Smooth muscle cell of the brain vasculature (primary cell): ENCODE data around the gene DOHH.
A peak's percentile ranks its signal among the peaks of the same experiment; 100 is the strongest.
"Not testable (repeated sequence)": the region's sequence is repeated elsewhere in the genome, so short reads cannot be mapped to it uniquely, and the experiment has no call there.

Source experiments
- DNase-seq: peaks from one replicate; pipeline ENCODE4 v3.0.0-alpha.2; 2012; ENCODE audit warnings: low read depth, low spot score

The DOHH gene

GRCh38 chr19:3459089-3459881, 41.2 kb downstream of the DOHH start:
- peak; percentile 78 for DNase-seq

DNA sequence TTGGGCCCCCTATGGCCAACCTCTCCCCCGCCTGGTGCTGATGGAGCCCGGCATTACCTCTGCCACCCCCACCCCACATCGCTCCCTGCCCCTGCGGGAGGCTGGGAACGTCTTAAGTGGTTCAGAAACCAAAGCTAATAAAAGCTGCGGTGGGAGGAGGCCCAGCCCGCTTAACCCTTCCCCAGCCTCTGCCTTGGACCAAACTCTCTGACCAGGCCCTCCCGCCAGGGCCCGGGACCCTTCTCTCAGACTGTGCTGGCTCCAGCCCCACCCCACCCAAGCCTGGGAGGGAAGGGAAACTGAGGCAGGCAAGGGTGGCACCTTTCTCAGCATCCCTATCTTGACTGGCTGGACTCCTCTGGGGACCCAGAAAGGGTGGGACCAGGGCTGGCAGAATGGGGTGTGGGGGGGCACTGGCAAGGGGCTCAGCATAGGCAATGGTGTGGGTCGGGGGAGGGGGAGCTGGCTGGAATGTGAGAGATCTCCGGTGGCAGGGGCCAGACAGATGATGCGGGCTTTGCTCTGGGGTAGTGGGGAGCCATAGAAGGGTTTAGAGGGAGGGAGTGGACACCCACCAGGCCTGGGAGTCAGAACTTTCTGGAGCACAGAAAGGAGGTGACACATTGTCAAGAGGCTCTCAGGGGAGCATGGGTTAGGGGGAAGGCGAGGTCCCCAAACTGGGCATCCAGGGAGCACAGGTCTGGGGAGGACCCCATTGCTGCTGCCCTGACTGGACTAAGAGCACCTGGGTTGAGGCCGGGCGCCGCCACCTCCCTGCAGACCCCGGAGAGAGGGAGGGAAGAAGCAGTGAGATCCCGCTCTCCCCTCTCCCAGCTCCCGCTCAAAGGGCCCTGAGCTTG, 42.0 kb downstream of the DOHH start:
- no peak for DNase-seq

- no peak for DNase-seq
Measured at GRCh38 chr19:3457528-3458228, 42.8 kb downstream of the DOHH start.

GRCh38 chr19:3456925-3457527, 43.4 kb downstream of the DOHH start:
- no peak for DNase-seq

DNA sequence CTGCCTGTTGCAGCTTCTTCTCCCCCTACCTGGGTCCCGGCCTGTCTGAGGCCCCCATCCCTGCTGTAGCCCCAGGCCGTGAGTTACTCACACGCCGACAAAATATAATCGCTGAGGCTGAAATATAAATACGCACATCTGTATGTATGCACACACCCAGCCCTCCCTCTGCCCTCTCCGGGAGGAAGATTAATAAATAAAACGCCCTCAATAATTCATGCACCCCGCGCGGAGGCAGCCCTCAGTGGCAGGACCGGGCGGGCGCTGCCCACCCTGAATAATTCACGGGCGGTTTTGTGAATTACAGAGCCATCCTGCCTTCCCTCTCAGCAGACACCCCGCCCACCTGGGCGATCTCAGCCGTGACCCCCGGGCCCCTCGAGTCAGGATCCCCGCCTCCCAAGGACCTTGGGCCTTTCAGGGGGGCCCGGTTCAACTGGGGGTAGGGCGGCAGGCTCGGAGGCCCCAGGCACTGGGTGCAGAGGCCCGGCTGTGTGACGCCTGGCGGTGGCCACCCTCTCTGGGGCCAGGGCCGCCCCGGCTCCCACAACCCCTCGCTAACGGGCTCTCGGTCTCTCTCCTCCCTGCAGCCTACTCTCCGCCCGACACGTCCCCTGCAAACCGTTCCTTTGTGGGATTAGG, 44.4 kb downstream of the DOHH start:
- no peak for DNase-seq

GRCh38 chr19:3455393-3455955, 45.0 kb downstream of the DOHH start:
- DNase-seq, result no peak

DNA sequence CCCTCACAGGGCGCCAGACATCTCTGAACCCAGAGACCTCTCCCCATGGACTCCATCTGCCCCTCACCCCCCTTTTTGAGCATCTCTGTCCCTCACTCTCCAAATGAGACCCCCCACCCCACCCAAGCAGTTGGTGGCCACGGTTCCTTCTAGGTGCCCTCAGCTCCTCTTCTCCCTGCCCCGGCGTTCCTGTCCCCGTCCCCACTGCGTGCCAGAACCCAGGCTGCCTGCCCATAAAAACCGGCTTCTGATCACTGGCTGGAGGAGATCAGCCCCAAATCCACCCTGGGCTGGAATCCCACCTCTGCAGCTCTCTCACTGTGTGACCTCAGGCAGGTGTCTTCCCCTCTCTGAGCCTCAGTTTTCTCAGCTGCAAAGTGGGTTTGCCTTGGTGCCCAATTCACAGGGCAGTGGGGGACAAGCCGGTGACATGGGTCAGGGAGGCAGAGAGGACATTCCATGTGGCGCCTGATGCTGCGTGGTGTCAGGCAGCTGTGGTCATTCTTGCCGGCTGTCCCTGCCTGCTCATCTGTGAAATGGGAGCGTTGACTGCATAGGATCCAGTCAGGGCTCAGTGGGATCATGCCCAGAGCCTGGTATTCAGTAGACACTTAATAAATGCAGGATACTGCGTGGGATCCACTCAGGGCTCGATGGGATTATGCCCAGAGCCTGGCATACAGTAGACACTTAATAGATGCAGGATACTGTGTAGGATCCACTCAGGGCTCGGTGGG, 45.6 kb downstream of the DOHH start:
- no peak for DNase-seq

DNA sequence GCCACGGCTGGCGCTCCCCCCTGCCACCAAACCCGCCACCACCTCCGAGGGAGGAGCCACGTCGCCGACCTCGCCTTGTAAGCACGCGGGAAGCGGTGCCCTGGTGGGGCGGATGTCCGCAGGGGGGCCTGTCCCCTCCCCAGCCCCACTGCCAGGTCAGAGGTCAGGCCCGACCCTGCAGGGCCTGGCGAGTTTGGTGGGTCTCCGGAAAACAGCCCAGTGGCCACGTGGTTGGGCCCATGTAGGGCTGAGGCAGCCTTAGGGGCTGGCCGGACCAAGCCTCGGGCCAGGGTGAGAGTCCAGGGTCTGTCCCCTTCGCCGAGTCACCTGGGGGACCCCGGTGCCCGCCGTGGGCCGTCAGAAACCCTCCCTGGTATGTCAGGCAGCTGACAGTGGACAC, 46.6 kb downstream of the DOHH start:
- DNase-seq, result no peak

- not testable (repeated sequence) for DNase-seq
Measured at GRCh38 chr19:3452942-3453214, 47.6 kb downstream of the DOHH start.

DNA sequence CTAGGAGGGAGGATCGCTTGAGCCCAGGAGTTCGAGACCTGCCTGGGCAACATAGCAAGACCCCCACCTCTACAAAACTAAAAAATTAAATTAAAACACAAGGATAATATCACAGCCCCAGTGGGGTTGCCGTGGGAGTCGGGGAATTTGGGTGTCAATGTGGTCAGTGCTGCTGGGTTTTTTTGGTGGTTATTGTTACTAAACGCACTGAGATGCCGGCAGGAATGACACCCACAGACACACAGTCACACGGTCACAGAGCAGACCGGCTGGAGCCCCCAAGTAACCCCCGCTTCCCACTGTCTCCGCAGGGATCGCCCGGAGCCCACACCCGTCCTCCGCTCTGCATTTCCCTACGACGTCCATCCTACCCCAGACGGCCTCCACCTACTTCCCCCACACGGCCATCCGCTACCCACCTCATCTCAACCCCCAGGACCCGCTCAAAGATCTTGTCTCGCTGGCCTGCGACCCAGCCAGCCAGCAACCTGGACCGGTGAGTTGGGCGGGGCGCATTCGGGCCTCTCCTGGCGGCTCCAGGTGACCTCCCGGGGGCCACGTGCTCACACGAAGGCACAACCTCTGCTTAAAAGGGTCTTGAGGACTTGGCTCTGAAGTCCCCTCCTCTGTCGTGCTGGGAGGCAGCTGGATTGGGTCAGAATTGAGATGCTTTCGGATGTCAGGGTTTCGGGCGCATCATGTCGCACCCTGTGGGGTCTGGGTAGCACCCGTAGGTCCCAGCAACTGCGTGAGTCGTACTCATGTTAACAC, 48.1 kb downstream of the DOHH start:
- DNase-seq, result no peak

DNA sequence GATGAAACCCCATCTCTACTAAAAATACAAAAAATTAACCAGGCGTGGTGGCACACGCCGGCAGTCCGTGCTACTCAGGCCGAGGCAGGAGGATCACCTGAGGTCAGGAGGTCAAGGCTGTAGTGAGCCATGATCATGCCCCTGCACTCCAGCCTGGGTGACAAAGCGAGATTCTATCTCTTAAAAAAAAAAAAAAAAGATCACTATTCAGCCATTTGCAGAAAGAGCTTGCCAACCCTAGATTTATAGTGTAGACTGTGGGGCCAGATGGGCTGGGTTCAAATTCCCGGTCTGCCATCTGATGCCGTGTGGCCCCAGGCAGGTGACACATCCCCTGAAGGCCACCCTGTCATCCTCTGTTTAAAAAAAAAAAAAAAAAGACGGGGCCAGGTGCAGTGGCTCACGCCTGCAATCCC, 49.0 kb downstream of the DOHH start:
- no peak for DNase-seq

- DNase-seq, result peak; percentile 86
Measured at GRCh38 chr19:3450796-3451411, 49.6 kb downstream of the DOHH start.

DNA sequence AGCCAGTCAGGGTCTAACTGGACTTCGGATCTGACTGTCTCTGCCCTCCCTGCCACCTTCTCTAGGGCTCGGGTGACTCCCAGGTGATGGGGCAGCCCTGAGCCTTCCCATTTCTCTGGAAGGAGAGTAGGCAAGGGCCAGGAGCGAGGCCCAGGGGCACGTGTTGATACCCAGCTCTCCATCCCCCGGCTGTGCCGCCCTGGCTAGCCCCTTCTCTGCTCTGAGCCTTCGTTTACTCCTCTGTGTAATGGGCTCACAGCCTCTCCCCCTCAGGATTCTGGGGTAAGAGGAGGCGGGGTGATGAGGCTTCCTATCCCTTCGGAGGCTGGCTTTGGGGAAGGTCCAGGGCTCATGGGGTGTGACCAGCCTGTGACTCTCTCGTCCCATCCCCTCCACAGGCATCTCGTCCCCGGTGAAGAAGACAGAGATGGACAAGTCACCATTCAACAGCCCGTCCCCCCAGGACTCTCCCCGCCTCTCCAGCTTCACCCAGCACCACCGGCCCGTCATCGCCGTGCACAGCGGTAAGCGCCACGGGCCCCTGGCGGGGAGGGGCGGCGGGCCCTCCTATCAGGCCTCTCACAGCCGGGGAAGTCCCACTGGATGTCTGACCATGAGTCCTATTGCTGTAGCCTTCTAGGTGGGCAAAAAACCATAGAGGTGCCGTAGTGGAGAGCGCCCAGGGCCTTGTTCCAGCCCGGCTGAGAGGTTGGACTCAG, 51.7 kb downstream of the DOHH start:
- DNase-seq, result no peak

DNA sequence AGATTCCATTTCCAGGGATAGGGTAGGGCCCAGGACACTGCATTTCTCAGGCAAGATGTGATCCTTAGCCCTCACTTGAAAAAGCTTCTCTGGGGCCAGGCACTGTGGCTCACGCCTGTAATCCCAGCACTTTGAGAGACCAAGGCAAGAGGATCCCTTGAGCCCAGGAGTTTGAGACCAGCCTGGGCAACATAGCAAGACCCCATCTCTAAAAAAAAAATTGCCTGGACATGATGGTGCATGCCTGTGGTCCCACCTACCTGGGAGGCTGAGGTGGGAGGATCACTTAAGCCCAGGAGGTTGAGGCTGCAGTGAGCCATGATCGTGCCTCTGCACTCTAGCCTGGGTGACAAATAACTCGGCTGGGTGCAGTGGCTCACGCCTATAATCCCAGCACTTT, 53.8 kb downstream of the DOHH start:
- DNase-seq, result not testable (repeated sequence)

DNA sequence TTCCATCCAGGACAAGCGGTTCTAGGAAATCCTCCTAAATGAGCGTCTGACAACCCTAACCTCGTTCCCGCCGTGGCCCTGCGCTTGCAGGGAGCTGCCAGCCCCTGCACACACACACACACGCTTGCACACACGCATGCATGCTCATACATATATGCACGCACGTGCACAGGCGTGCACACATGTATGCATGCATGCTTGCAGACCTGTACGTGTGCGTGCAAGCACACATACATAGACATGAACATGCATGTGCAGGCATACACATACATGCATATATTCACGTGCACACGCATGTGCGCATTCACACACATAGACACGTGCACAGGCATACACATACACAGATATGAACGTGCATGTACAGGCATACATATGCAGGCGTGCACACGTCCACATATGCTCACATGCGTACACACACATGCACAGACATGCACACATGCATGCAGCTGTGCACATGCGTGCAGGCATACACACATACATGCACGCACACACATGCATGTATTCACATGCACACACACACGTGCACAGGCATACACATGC, 55.7 kb downstream of the DOHH start:
- no peak for DNase-seq

GRCh38 chr19:3443840-3444694, 56.4 kb downstream of the DOHH start:
- DNase-seq, result no peak

- DNase-seq, result no peak
Measured at GRCh38 chr19:3442487-3443071, 57.9 kb downstream of the DOHH start.
